Right atrium auricular region (tissue), 2 donors: ENCODE measurements around the gene DENND6A. TPM values are rescaled to one million over a fixed set of nuclear protein-coding genes. Genes with fewer than 3 reads are reported as not detected.

Experiments
- DNase-seq: peaks from one replicate; pipeline ENCODE4 v3.0.0-alpha.2; 2019; ENCODE audit warnings: low spot score
- H3K27ac ChIP-seq, 2 donors: fragments of 200-600 bp; sonication (generic); 1 replicate in 1 of 2; 2 replicates in 1 of 2; pipeline ENCODE4 v1.5.1; 2016 to 2019
- H3K27me3 ChIP-seq, 2 donors: fragments of 200-600 bp; sonication (generic); one replicate each; pipeline versions ENCODE4 v1.5.1 to v1.6.0; 2017 to 2019
- H3K36me3 ChIP-seq: fragments of 200-600 bp; sonication (generic); one replicate; pipeline ENCODE4 v1.5.1; 2016
- H3K4me1 ChIP-seq, 2 donors: fragments of 200-600 bp; sonication (generic); one replicate each; pipeline versions ENCODE4 v1.5.1 to v1.6.0; 2017 to 2019
- H3K4me3 ChIP-seq, 2 donors: fragments of 200-600 bp; sonication (generic); 1 replicate in 1 of 2; 2 replicates in 1 of 2; pipeline ENCODE4 v1.5.1; 2017 to 2019; ENCODE audit warnings: mild to moderate bottlenecking in 1 of 2, moderate library complexity in 1 of 2
- H3K9me3 ChIP-seq, 2 donors: fragments of 200-600 bp; sonication (generic); one replicate each; pipeline ENCODE4 v1.5.1; 2019
- CTCF ChIP-seq, 2 donors: fragments of 200-600 bp; sonication (generic); IDR thresholded peaks; one replicate each; pipeline ENCODE4 v1.5.1; 2019; ENCODE audit warnings: antibody characterized with exemption in 2 of 2
- total RNA-seq, 2 donors: library from RNA; depleted of rRNA; stranded (reverse); fragments of >200 nt; gene quantifications; one replicate each; pipeline ENCODE4 v1.1.0, GENCODE V29; 2016

The DENND6A gene
- total RNA-seq, 2 donors from 2014 or later: 12.7 to 13.3 TPM

GRCh38 chr3:57605683-57606082 lies 87.2 kb downstream of the DENND6A start:
- TF ChIP-seq CTCF (IDR thresholded peaks at IDR 0.05): no peak
- no peak overlapping the region for H3K4me3 ChIP-seq
- DNase-seq: no peak
- H3K27me3 ChIP-seq: no peaks in the 10 kb centered on the region
- no peaks in the 10 kb centered on the region for H3K36me3 ChIP-seq
- H3K9me3 ChIP-seq: no peaks in the 10 kb centered on the region
- no peak overlapping the region for H3K27ac ChIP-seq
- no peaks in the 10 kb centered on the region for H3K4me1 ChIP-seq

- Histone ChIP-seq H3K27me3 (no peaks in the 10 kb centered on the region), H3K4me1 (no peaks in the 10 kb centered on the region), H3K27ac (no peak overlapping the region), H3K36me3 (no peaks in the 10 kb centered on the region), H3K9me3 (no peaks in the 10 kb centered on the region), H3K4me3 (no peak overlapping the region)
- TF ChIP-seq CTCF (IDR thresholded peaks at IDR 0.05): no peak
- DNase-seq: no peak
Observed at GRCh38 chr3:57604971-57605370, 87.9 kb downstream of the DENND6A start.

- no peak for DNase-seq
- H3K9me3 ChIP-seq: no peaks in the 10 kb centered on the region
- peaks cover 0 to 24% of the 10 kb centered on the region in 2 donors for H3K4me1 ChIP-seq
- H3K27me3 ChIP-seq: no peaks in the 10 kb centered on the region
- no peak for TF ChIP-seq CTCF (IDR thresholded peaks at IDR 0.05)
- no peak overlapping the region for H3K4me3 ChIP-seq
- no peaks in the 10 kb centered on the region for H3K36me3 ChIP-seq
- H3K27ac ChIP-seq: no peak overlapping the region
Observed at GRCh38 chr3:57600195-57600594, 92.7 kb downstream of the DENND6A start.

- no peak for TF ChIP-seq CTCF (IDR thresholded peaks at IDR 0.05)
- Histone ChIP-seq H3K9me3 (no peaks in the 10 kb centered on the region), H3K27me3 (no peaks in the 10 kb centered on the region), H3K36me3 (no peaks in the 10 kb centered on the region), H3K27ac (peak overlapping the region; percentile 94 to 98), H3K4me1 (peaks cover 0 to 37% of the 10 kb centered on the region in 2 donors), H3K4me3 (peak overlapping the region; percentile 63 to 86)
- no peak for DNase-seq
Observed at GRCh38 chr3:57598765-57599360, 94.0 kb downstream of the DENND6A start.

- no peak for TF ChIP-seq CTCF (IDR thresholded peaks at IDR 0.05)
- Histone ChIP-seq H3K4me1 (peaks cover 0 to 52% of the 10 kb centered on the region in 2 donors), H3K27me3 (no peaks in the 10 kb centered on the region), H3K36me3 (no peaks in the 10 kb centered on the region), H3K9me3 (no peaks in the 10 kb centered on the region), H3K4me3 (peak within 1 kb of the TSS; percentile 86 to 97), H3K27ac (peak within 1 kb of the TSS; percentile 98 to 100)
- DNase-seq: peak; percentile 99
Observed at GRCh38 chr3:57597127-57597923, 95.6 kb downstream of the DENND6A start, which contains the start of gene ARF4. Gene ARF4, minus strand, starts transcription at chr3:57597344. Its CDS starts 204 bp downstream, at chr3:57597140.
